Nephron progenitor cell (in vitro differentiated cells): ENCODE results near the gene EPHA6.

Source experiments
- DNase-seq: peaks from one replicate; pipeline ENCODE4 v3.0.0; 2021
- H3K27ac Mint-ChIP-seq: 2 replicates; pipeline ENCODE4 v1.8.0; 2021; ENCODE audit warnings: mild to moderate bottlenecking, moderate library complexity, mixed read lengths
- H3K27me3 Mint-ChIP-seq: 2 replicates; pipeline ENCODE4 v1.8.0; 2021; ENCODE audit warnings: mild to moderate bottlenecking, low read depth, mixed read lengths; ENCODE audit not compliant: poor library complexity
- H3K36me3 Mint-ChIP-seq: 2 replicates; pipeline ENCODE4 v1.8.0; 2021; ENCODE audit warnings: low read depth, mixed read lengths
- H3K4me1 Mint-ChIP-seq: 2 replicates; pipeline ENCODE4 v1.8.0; 2021; ENCODE audit warnings: mixed read lengths
- H3K4me3 Mint-ChIP-seq: 2 replicates; pipeline ENCODE4 v1.8.0; 2021; ENCODE audit warnings: mild to moderate bottlenecking, moderate library complexity, mixed read lengths
- H3K9me3 Mint-ChIP-seq: 2 replicates; pipeline ENCODE4 v1.8.0; 2021; ENCODE audit warnings: mild to moderate bottlenecking, moderate library complexity, mixed read lengths
- TF ChIP-seq, protein P1 (sequence below): fragments of 200-600 bp; sonication (generic); IDR thresholded peaks from 2 replicates; pipeline ENCODE4 v1.5.0; 2021; ENCODE audit warnings: antibody characterized with exemption

The EPHA6 gene

DNA sequence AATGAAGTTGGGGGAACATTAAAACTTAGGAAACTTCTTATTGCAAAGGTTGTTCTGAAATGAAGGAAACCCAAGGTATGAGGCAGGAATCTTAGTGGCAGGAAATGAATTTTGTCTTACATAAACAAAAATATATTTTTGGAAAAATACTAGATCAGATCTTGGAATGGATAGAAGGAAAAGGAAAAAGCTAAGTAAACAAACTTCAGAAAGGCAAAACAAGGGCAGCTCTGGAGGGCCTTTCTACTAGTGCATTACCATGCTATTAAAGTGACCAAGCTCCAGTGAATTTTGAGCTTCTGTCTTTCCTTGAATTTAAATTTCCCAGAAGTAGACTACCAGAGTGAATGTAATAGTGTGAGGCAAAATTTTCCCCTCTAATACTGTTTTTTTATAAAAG is 963.8 kb downstream of the EPHA6 start:
- no peaks in the 10 kb centered on the region for H3K4me1 Mint-ChIP-seq
- H3K4me3 Mint-ChIP-seq: no peak overlapping the region
- no peak for DNase-seq
- H3K27ac Mint-ChIP-seq: no peak overlapping the region
- no peaks in the 10 kb centered on the region for H3K9me3 Mint-ChIP-seq
- no peaks in the 10 kb centered on the region for H3K27me3 Mint-ChIP-seq
- peaks cover 44% of the 10 kb centered on the region for H3K36me3 Mint-ChIP-seq
- TF ChIP-seq, protein P1, sequence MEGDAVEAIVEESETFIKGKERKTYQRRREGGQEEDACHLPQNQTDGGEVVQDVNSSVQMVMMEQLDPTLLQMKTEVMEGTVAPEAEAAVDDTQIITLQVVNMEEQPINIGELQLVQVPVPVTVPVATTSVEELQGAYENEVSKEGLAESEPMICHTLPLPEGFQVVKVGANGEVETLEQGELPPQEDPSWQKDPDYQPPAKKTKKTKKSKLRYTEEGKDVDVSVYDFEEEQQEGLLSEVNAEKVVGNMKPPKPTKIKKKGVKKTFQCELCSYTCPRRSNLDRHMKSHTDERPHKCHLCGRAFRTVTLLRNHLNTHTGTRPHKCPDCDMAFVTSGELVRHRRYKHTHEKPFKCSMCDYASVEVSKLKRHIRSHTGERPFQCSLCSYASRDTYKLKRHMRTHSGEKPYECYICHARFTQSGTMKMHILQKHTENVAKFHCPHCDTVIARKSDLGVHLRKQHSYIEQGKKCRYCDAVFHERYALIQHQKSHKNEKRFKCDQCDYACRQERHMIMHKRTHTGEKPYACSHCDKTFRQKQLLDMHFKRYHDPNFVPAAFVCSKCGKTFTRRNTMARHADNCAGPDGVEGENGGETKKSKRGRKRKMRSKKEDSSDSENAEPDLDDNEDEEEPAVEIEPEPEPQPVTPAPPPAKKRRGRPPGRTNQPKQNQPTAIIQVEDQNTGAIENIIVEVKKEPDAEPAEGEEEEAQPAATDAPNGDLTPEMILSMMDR: no peak

DNA sequence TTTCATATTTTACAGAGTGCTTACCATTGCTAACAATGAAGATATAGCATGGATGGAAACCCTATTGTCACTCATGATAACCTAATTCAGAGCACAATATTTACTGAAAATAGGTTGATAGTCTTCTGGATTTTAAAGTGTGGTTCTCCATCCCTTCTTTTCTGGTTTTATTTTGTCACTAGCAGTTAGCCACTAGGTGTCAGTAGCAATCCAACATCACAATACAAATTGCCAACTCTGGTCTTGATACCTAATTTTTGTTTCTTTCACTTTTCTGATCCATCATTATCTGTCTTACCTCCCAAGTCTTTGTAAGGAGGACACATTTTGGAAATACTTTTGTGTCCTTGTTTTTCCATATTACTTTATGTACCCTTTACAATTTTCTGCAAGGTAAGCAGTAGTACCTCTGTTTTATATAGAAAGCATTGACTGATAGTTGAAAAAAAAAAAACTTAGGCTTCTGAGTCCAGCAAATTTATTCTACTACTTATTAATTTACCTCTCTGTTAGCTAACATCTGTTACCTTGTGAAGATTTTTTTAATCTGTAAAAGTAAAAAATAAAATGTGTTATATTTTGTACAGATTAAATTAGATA is 979.1 kb downstream of the EPHA6 start:
- H3K27me3 Mint-ChIP-seq: no peaks in the 10 kb centered on the region
- no peak for DNase-seq
- no peaks in the 10 kb centered on the region for H3K36me3 Mint-ChIP-seq
- TF ChIP-seq, protein P1: peak; percentile 63
- H3K9me3 Mint-ChIP-seq: no peaks in the 10 kb centered on the region
- no peak overlapping the region for H3K4me3 Mint-ChIP-seq
- no peak overlapping the region for H3K27ac Mint-ChIP-seq
- H3K4me1 Mint-ChIP-seq: no peaks in the 10 kb centered on the region

DNA sequence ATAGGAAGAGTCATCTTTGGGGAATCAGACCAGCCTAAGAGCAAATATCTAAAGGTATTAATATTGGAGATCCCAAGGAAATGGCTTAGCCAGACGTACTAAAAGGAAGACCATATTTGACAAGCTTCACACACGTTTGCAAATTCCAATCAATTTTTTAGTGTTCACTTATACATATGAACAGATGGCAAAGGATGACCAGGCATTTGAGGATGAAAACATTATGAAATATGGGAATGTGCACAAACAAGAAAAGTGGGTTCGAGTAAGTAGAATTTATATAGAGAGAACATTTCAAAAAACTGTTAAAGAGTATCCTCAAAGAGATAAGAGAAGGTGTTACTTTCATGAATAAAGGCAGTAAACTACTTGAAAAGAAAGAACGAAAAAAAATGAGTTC is 981.6 kb downstream of the EPHA6 start:
- H3K36me3 Mint-ChIP-seq: peaks cover 2% of the 10 kb centered on the region
- H3K4me3 Mint-ChIP-seq: no peak overlapping the region
- H3K9me3 Mint-ChIP-seq: no peaks in the 10 kb centered on the region
- no peaks in the 10 kb centered on the region for H3K27me3 Mint-ChIP-seq
- no peaks in the 10 kb centered on the region for H3K4me1 Mint-ChIP-seq
- TF ChIP-seq, protein P1: no peak
- H3K27ac Mint-ChIP-seq: no peak overlapping the region
- no peak for DNase-seq
